ENCODE measurements around the gene DIP2B.
"Not testable (repeated sequence)": the region's sequence is repeated elsewhere in the genome, so short reads cannot be mapped to it uniquely, and the experiment has no call there.

DIP2B gene, protein sequence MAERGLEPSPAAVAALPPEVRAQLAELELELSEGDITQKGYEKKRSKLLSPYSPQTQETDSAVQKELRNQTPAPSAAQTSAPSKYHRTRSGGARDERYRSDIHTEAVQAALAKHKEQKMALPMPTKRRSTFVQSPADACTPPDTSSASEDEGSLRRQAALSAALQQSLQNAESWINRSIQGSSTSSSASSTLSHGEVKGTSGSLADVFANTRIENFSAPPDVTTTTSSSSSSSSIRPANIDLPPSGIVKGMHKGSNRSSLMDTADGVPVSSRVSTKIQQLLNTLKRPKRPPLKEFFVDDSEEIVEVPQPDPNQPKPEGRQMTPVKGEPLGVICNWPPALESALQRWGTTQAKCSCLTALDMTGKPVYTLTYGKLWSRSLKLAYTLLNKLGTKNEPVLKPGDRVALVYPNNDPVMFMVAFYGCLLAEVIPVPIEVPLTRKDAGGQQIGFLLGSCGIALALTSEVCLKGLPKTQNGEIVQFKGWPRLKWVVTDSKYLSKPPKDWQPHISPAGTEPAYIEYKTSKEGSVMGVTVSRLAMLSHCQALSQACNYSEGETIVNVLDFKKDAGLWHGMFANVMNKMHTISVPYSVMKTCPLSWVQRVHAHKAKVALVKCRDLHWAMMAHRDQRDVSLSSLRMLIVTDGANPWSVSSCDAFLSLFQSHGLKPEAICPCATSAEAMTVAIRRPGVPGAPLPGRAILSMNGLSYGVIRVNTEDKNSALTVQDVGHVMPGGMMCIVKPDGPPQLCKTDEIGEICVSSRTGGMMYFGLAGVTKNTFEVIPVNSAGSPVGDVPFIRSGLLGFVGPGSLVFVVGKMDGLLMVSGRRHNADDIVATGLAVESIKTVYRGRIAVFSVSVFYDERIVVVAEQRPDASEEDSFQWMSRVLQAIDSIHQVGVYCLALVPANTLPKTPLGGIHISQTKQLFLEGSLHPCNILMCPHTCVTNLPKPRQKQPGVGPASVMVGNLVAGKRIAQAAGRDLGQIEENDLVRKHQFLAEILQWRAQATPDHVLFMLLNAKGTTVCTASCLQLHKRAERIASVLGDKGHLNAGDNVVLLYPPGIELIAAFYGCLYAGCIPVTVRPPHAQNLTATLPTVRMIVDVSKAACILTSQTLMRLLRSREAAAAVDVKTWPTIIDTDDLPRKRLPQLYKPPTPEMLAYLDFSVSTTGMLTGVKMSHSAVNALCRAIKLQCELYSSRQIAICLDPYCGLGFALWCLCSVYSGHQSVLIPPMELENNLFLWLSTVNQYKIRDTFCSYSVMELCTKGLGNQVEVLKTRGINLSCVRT (N-terminal part only)

DNA sequence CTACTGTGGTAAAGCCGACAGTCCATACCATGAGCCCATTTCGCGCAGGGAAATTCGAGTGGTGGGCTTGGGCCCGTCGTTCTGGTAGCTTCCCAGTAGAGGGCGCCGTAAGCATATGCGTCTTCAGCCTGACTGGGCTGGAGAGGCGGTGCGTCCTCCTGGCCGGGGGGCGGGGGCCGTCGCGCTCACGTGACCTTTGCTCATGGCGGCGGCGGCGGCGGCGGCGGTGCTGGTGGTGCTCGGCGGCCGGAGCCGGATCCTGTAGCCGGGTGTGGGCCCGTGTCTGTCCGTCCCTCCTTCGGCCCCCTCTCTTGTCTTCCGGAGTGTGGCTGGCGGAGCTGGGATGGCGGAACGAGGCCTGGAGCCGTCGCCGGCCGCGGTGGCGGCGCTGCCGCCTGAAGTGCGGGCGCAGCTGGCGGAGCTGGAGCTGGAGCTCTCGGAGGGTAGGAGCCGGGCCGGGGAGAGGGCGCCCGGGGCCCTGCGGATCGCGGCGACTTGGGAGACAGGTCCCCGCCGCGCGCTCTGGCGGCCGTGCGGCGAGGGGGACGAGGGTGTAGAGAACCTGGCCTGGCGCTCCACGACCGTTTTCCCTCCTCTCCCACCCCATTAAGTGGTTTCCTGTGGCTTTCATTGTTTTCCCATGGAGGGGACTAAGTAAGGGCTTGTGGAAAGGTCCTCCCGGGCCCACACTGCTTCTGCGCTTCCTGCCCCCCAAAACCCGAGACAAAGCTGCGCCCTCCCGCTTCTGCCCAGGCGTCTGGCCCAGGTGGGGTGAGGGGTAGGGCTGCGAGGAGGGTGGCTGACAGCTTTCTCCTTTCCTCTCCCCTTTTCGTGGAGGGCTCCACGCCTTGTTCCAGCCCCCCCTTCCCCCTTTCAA, at the start of gene DIP2B:
Gene DIP2B, plus strand, starts transcription at position 188 of the 877 bp plus-strand sequence. Its CDS starts 156 bp downstream, at position 344.
- peak; percentile 94 for DNase-seq (ENCODE audit: low spot score)

DNA sequence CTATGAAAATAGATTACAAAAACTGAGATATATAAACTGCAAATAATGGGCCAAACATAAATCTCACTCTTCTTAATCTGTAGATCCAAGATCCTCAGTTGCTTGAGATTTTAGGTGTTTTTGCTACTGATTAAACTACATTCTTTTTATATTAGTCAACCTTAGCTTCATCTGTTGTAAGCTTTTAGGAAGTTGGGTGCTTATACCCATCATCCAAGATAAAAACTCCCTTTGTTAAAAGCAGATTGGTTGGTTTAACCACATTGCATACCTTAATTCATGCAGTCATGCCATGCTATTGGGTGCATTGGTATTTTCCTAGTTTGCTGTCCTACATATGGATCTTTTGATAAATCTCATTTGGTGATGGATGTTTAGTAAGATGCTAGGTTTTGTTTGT, 46.2 kb upstream of the DIP2B start:
- peak; percentile 7 for DNase-seq (ENCODE audit: low spot score)

DNA sequence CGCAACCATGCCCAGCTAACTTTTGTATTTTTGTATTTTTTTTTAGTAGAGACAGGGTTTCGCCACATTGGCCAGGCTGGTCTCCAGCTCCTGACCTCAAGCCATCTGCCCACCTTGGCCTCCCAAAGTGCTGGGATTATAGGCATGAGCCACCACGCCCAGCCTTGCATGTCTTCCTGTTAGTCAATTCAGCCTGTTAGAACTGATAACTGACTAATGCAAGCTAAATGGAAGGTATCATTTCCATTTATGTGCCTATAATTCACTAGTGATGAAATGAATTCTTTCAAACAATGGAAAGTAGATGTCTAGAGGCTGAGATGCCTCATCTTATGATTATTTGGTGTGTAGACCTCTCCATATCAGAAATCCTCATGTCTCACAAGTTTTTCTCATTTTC, 37.3 kb upstream of the DIP2B start:
- DNase-seq (ENCODE audit: low spot score), result no peak

DNA sequence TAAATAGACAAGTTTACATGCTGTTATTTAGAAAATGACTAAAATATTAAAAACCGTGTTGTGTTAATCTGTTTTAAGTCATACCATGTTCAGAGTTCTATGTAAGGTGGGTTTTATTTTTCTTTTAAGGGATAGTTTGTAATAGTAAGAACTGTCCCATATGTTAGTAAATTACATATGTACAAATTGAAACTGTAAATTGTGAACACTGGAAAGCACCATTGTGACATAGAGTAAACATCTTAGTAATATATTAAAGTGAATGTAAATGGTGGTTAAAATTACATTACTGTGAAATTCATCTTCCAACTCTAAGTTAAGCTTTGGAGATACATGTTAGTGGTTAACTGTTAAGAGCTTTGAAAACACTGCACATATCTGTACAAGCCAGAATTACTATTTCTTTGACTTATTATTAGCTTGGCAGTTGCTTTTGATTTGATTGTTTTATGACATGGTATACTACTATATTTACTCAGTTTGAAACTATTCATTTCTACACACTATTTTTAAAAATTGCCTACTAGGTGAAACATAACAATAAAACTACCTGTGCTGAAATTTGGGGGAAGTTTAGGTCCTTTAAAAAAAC, 27.4 kb upstream of the DIP2B start:
- no peak for DNase-seq (ENCODE audit: low spot score)

DNA sequence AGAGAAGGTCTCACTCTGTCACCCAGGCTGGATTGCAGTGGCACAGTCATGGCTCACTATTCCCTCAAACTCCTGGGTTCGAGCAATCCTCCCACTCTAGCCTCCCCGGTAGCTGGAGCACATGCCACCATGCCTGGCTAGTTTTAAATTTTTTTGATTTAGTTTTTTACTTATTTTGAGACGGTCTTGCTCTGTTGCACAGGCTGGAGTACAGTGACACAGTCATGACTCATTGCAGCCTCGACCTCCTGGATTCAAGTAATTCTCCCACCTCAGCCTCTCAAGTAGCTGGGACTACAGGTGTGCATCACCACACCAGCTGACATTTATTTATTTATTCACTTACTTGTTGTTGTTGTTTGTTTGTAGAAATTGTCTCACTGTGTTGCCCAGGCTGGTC, 22.2 kb upstream of the DIP2B start:
- DNase-seq (ENCODE audit: low spot score), result no peak

DNA sequence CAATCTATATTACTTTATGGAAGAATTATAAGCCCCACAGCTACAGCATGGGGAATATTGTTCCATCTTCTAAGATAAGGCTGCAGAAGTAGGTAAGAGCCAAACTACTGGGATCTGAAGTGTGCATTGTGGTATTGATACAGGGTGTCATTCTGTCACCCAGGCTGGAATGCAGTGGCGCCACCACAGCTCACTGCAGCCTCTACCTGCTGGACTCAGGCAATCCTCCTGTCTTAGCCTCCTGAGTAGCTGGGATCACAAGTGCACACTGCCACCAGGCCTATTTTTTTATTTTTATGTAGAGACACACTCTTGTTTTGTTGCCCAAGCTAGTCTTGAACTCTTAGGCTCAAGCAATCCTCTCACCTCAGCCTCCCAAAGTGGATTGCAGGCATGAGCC, 21.3 kb upstream of the DIP2B start:
- DNase-seq (ENCODE audit: low spot score), result no peak

DNA sequence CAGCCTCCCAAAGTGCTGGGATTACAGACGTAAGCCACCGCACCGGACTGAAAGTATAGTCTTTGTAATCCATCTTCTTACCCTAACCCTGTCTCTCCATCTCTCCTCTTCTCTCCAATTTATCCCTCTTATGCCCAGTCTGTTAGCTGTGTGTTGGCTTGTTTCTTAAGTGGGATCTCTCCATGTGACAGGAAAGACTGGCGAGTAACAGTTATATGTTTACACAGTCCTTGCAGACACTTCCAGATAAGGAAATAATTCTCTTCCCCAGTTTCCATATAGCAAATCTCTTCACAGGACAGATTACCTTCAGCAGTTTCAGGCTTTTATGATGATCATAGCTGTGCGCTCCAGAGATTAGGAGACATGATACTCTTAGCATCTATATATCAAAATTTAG, 16.0 kb upstream of the DIP2B start:
- DNase-seq (ENCODE audit: low spot score), result no peak

DNA sequence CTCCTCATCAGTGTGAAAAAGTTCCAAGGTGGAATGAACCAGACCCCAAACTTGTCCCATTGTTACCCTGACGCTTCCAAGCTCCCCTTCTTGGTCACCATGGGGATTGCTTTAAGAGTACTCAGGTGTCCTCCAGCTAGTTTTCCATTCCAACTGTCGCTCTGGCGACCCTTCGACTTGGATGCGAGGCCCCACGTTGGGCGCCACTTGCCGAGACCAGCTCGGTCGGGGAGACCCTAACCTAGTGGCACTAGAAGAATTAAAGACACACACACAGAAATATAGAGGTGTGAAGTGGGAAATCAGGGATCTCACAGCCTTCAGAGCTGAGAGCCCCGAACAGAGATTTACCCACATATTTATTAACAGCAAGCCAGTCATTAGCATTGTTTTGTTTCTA, 6.7 kb upstream of the DIP2B start:
- not testable (repeated sequence) for DNase-seq (ENCODE audit: low spot score)

DNA sequence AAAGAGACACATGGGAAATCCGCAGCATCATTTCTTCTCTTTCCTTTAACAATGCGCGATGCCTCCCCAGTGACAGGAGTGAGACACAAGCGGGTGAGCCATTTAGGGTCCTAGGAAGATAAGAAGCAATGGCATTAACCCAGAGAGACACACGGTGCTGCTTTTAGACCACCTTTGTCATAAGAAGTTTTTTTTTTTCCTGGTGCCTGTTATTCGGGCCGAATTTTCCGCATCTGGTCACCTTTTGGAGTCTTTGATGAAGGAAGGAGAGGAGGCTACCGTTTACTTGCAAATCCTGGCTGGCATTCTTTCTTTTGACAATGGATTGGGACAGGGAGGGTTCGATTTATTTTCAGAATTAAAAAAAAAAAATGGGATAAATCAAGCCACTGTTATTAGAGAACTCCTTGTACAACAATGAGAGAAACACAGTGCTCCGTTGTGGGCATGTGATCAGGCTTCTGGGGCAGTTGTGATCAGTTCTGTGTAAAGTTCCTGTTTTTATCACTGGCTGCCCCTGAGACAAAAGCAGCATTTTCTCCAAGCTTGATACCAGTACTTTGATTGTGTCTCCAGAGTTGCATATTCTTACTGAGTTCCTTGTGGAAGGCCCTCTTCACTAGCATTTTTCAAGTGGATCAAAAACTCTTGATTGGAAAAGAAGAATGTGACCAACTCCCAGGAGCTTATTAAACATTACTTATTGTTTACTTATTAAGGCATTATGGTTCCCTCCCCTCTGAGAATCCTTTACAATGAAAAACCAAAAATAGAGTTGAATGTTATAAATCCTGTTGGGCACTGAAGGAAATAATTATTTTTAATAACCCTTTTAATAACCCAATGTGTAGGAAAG, 1.1 kb downstream of the DIP2B start:
- DNase-seq (ENCODE audit: low spot score), result no peak

DNA sequence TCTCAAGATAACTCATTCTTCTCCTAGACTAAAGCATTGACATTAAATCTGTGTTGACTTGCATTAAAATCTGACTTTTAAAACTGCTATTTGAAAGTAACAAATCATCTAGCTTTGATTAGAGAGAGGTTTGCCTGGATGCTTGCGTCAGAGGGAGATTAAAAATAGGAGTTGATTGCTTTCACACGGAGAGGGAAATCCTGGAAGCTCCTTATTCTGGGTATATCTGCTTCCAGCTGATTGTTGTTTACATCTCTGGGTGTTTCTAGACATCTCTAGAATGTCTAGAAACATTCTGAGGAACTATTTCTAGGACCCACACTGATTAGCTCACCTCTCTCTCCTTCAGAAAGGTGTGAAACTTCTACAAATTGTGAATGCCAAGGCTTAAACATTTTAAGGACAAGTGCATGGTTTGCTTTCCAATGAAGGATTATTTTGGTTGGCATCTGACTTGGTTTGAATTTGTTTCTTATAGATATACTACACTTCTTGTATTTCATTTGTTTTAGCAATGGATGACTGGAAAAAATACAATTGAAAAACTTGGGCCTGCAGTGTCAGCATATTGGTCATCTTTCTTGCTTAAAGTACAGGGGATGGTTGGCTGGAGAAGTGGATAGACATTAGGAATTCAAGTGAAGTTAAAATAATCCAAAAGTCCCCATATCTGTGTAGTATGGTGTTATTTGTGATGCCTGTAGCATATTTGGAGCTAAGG, 2.1 kb downstream of the DIP2B start:
- no peak for DNase-seq (ENCODE audit: low spot score)

DNA sequence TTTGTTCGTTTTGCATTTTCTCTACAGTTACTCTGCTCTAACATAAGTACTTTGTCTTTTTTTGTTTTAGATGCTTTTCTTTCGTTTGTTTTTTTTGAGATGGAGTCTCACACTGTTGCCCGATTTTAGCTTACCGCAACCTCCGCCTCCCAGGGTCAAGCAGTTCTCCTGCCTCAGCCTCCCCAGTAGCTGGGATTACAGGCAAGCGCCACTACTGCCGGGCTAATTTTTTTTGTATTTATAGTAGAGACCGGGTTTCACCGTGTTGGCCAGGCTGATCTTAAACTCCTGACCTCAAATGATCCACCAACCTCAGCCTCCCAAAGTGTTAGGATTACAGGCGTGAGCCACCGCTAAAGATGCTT, 2.7 kb downstream of the DIP2B start:
- no peak for DNase-seq (ENCODE audit: low spot score)

DNA sequence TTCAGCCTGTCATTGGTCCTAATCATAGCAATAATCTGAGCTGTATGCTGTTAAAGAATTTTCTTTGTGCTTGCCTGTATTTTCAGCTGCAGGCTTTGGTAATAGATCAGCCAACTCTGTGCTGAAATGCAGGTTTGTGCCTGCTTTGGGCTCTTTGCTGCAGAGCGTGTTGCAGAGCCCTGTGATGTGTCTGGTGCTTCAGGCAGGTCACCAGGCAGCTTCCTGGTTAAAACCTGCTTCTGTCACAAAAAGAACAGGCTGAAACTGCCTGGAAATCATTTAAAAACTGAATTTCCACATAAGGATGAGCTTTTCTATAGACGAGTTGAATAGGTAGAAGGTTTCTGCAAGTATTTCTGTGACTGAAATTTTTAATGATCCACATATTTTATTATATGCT, 3.1 kb downstream of the DIP2B start:
- no peak for DNase-seq (ENCODE audit: low spot score)

DNA sequence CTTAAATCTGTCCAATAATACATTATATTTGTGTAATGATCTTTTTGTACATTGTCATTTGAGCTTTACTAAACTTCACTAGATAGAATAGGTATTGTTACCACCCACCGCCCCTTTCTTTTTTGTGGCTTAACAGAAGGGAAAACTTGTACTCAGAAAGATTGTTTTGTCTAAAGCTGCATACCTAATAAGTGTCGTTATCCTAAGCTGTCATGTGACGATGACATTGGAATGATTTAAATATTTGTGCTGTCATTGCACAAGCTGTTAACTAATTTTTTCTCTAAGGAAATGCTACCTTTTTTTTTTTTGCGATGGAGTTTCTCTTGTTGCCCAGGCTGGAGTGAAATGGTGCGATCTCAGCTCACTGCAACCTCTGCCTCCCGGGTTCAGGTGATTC, 3.6 kb downstream of the DIP2B start:
- no peak for DNase-seq (ENCODE audit: low spot score)

DNA sequence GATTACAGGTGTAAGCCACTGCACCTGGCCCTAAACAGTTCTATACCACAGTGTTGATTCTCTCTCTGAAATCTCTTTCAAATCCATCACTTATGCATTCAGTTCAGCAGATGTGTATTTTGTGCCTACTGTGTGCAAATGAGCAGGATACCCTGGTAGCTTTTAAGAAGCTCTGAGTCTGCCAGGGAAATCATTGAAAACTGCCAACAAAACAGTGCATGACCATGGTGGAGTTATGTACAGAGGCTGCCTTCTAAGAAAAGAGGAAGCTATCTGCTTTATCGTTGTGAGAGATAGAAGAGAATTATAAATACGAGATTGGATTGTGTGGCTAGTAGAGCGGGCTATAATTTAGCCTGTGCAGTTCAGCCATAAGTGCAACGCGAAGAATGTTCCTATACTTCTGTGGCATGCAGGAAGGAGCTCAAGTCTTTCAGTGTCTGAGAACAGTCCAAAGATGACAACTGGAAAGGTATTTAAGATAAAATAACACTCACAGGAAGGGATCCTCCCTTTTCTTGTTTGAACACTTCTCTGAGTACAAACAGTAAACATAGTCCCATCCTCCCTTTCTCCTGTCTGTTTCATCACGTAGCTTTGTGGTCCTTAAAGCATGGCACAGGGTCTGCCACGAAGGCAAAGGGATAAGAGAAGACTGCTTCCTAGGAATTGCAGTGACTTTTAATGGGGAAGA, 4.3 kb downstream of the DIP2B start:
- DNase-seq (ENCODE audit: low spot score), result no peak

DNA sequence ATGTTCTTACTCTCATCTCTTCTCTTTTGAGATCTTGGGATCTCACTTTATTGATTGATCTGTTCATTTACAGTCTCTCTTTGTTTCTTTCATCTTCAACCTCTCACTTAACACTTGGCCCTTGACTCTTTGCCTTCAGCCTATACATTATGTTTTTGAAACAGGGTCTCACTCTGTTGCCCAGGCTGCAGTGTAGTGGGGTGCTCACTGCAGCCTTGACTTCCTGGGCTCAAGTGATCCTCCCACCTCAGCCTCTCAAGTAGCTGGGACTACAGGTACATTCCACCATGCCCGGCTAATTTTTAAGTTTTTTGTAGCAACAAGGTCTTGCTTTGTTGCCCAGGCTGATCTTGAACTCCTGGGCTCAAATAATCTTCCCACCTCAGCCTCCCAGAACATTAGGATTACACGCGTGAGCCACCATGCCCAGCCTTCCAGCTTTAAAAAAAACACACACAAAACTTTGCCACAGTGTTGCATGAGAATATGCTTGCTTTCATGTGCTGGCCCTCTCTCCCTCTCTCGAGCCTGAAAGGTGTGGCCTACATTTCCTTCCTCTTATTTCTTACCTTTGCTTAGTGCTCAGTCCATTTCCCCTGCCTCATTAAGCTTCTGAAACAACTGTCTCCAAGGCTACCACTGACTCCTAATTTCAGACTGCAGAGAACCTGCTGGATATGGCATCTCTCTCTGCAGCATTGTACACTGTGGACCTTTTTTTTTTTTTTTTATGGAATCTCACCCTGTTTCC, 9.9 kb downstream of the DIP2B start:
- no peak for DNase-seq (ENCODE audit: low spot score)

DNA sequence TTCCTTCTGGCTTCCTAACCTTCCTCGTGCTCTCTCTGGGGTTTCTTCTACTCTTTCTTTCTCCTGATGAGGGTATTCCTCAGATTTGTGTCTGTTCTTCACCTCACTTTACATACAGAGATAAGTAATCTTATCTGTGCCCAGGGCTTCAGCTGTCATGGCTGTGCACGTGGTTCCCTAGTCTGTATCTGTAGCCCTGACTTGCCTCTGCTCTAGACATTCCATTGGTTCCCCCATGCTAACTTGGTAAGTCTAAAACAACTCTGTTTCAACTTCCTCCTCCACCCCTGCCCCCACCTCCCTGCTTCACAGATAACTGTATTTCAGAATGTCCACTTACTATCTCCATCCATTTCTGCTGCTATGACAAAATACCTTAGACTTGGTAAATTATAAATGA, 10.8 kb downstream of the DIP2B start:
- no peak for DNase-seq (ENCODE audit: low spot score)

DNA sequence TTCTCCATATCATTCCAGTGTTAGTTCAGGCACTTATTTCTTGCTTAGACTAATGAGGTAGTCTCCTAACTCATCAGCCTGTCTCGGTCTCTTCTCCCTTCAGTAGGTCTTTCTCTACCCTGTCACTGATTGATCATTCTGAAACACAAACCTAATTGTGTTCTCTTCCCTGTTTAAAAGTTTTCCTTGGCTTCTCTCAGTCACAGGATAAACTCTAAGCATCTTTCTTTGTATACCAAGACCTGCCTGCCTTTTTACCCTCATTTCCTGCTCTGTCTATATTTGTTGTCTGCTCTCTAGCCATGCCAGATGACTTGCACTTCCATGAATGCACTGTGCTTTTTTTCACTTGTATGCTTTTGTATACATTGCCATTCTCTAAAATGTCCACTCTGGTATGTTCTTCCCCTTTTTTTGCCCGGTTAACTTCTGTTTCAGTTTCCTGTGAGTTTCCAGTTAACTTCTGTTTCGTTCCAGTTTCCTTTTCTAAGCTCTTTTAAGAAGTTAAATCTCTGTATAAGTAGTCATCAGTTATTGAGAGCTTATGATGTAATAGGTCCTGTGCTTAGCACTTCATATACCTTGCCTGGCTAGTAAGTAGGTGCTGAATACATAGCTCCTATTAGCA, 12.8 kb downstream of the DIP2B start:
- no peak for DNase-seq (ENCODE audit: low spot score)

DNA sequence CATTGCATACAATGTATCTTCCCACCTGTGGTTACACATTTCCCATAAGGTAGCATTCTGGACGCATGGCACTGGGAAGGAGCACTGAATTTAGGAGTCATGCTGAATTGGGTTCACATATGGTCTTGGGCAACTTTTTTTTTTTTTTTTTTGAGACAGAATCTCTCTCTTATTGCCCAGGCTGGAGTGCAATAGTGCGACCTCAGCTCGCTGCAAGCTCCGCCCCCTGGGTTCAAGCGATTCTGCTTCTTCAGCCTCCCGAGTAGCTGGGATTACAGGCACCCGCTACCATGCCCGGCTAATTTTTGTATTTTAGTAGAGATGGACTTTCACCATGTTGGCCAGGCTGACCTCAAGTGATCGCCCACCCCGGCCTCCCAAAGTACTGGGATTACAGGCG, 13.3 kb downstream of the DIP2B start:
- no peak for DNase-seq (ENCODE audit: low spot score)
